Measurements from ENCODE around the gene YWHAG. TPM values are rescaled to one million over a fixed set of nuclear protein-coding genes. Genes with fewer than 3 reads are reported as not detected.
A peak's percentile ranks its signal among the peaks of the same experiment; 100 is the strongest.

YWHAG gene
- total and polyA plus RNA-seq, 2 donors from 2014 or later, result 45.4 to 94.2 TPM

DNA sequence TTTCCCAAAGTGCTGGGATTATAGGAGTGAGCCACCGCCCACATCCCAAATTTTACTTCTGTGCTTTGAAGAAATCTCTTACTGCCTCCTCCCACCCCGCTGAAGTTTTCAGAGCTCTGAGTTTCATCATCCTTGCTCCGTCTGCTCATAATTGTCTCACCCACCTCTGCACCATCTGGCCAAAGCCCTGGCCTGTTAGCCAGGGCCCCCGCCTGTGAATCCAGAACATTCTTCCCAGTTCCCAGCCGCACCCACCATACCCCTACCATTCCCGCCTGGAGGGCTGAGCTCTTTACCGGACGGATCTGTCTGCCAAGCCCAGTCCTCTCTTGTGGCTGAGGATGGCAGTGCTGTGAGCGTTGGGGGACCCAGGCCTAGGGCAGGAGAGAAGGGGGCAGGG is 36.2 kb upstream of the YWHAG start:
- FAIRE-seq, result no peak
- DNase-seq, result no peak
- Histone ChIP-seq H3K4me1 (ENCODE audit: control insufficient read depth in 2 of 3, insufficient read depth in 2 of 3, low read depth in 1 of 3, low read length in 3 of 3) (peaks cover 0 to 18% (median 10%) of the 10 kb centered on the region in 3 donors), H3K27me3 (ENCODE audit: control insufficient read depth, insufficient read depth, low read length) (no peaks in the 10 kb centered on the region), H3K27ac (ENCODE audit: low read depth in 2 of 2, low read length in 2 of 2) (no peak overlapping the region), H3K36me3 (ENCODE audit: control insufficient read depth in 2 of 3, insufficient read depth in 3 of 3, low read length in 3 of 3) (no peaks in the 10 kb centered on the region), H3K9me3 (ENCODE audit: control insufficient read depth in 2 of 3, insufficient read depth in 1 of 3, low read length in 3 of 3) (no peaks in the 10 kb centered on the region), H3K4me3 (ENCODE audit: low read length in 3 of 3) (no peak overlapping the region), H3K9ac (ENCODE audit: low read length in 3 of 3) (no peak overlapping the region)
- intact Hi-C loops (cut with DNase I), result no loop called here
- TF ChIP-seq, protein P1, sequence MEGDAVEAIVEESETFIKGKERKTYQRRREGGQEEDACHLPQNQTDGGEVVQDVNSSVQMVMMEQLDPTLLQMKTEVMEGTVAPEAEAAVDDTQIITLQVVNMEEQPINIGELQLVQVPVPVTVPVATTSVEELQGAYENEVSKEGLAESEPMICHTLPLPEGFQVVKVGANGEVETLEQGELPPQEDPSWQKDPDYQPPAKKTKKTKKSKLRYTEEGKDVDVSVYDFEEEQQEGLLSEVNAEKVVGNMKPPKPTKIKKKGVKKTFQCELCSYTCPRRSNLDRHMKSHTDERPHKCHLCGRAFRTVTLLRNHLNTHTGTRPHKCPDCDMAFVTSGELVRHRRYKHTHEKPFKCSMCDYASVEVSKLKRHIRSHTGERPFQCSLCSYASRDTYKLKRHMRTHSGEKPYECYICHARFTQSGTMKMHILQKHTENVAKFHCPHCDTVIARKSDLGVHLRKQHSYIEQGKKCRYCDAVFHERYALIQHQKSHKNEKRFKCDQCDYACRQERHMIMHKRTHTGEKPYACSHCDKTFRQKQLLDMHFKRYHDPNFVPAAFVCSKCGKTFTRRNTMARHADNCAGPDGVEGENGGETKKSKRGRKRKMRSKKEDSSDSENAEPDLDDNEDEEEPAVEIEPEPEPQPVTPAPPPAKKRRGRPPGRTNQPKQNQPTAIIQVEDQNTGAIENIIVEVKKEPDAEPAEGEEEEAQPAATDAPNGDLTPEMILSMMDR (IDR thresholded peaks at IDR 0.05; ENCODE audit: borderline replicate concordance, extremely low read depth, insufficient read depth), result no peak

GRCh38 chr7:76393116-76394031 is 34.6 kb upstream of the YWHAG start:
- peak overlapping the region; percentile 78 to 82 (median 82) for H3K4me3 ChIP-seq (ENCODE audit: low read length in 3 of 3)
- H3K27me3 ChIP-seq (ENCODE audit: control insufficient read depth, insufficient read depth, low read length), result no peaks in the 10 kb centered on the region
- TF ChIP-seq, protein P1 (IDR thresholded peaks at IDR 0.05; ENCODE audit: borderline replicate concordance, extremely low read depth, insufficient read depth), result peak; percentile 1
- peak overlapping the region; percentile 44 to 85 (median 67) for H3K9ac ChIP-seq (ENCODE audit: low read length in 3 of 3)
- peak overlapping the region; percentile 83 to 89 for H3K27ac ChIP-seq (ENCODE audit: low read depth in 2 of 2, low read length in 2 of 2)
- no peak for FAIRE-seq
- peak; percentile 90 to 98 (median 96) for DNase-seq
- intact Hi-C loops (cut with DNase I), result no loop called here
- H3K36me3 ChIP-seq (ENCODE audit: control insufficient read depth in 2 of 3, insufficient read depth in 3 of 3, low read length in 3 of 3), result no peaks in the 10 kb centered on the region
- peaks cover 0 to 18% (median 10%) of the 10 kb centered on the region in 3 donors for H3K4me1 ChIP-seq (ENCODE audit: control insufficient read depth in 2 of 3, insufficient read depth in 2 of 3, low read depth in 1 of 3, low read length in 3 of 3)
- H3K9me3 ChIP-seq (ENCODE audit: control insufficient read depth in 2 of 3, insufficient read depth in 1 of 3, low read length in 3 of 3), result no peaks in the 10 kb centered on the region

GRCh38 chr7:76392531-76393115 is 33.8 kb upstream of the YWHAG start:
- Histone ChIP-seq H3K4me1 (ENCODE audit: control insufficient read depth in 2 of 3, insufficient read depth in 2 of 3, low read depth in 1 of 3, low read length in 3 of 3) (peaks cover 0 to 16% (median 10%) of the 10 kb centered on the region in 3 donors), H3K4me3 (ENCODE audit: low read length in 3 of 3) (peak overlapping the region; percentile 74 to 82 (median 78)), H3K27me3 (ENCODE audit: control insufficient read depth, insufficient read depth, low read length) (no peaks in the 10 kb centered on the region), H3K36me3 (ENCODE audit: control insufficient read depth in 2 of 3, insufficient read depth in 3 of 3, low read length in 3 of 3) (no peaks in the 10 kb centered on the region), H3K9ac (ENCODE audit: low read length in 3 of 3) (peak overlapping the region; percentile 44 to 67 (median 45)), H3K9me3 (ENCODE audit: control insufficient read depth in 2 of 3, insufficient read depth in 1 of 3, low read length in 3 of 3) (no peaks in the 10 kb centered on the region), H3K27ac (ENCODE audit: low read depth in 2 of 2, low read length in 2 of 2) (peak overlapping the region; percentile 74 to 78)
- DNase-seq (peak in 1 of 5 donors; percentile 17), FAIRE-seq (no peak)
- TF ChIP-seq, protein P1 (IDR thresholded peaks at IDR 0.05; ENCODE audit: borderline replicate concordance, extremely low read depth, insufficient read depth), result no peak
- intact Hi-C loops (cut with DNase I), result no loop called here
